ENCODE results near the gene FOXK1. TPM values are rescaled to one million over a fixed set of nuclear protein-coding genes. Genes with fewer than 3 reads are reported as not detected.

FOXK1 gene
- total and polyA plus RNA-seq, 2 of the 13 experiments (the other 11 are each of a cell fraction or from before 2014, with no cell fraction given): 4.6 to 8.8 TPM

GRCh38 chr7:4738711-4739527 is 56.8 kb downstream of the FOXK1 start (continued):
- TF ChIP-seq ARID4A (CRISPR knock-in tag; IDR thresholded peaks at IDR 0.05; ENCODE audit: borderline replicate concordance): peak; percentile 52; the same call in 1 of the 2 replicates
- TF ChIP-seq NFE2 (CRISPR knock-in tag; IDR thresholded peaks at IDR 0.05): peak; percentile 81
- TF ChIP-seq ZNF264 (CRISPR knock-in tag; IDR thresholded peaks at IDR 0.05): no peak
- no peak for TF ChIP-seq CBFB (CRISPR knock-in tag; IDR thresholded peaks at IDR 0.05)
- TF ChIP-seq PITX1 (CRISPR knock-in tag; IDR thresholded peaks at IDR 0.05): no peak
- TF ChIP-seq POLR2G (IDR thresholded peaks at IDR 0.05; ENCODE audit: low read depth, low read length): peak; percentile 54
- TF ChIP-seq, protein P1, sequence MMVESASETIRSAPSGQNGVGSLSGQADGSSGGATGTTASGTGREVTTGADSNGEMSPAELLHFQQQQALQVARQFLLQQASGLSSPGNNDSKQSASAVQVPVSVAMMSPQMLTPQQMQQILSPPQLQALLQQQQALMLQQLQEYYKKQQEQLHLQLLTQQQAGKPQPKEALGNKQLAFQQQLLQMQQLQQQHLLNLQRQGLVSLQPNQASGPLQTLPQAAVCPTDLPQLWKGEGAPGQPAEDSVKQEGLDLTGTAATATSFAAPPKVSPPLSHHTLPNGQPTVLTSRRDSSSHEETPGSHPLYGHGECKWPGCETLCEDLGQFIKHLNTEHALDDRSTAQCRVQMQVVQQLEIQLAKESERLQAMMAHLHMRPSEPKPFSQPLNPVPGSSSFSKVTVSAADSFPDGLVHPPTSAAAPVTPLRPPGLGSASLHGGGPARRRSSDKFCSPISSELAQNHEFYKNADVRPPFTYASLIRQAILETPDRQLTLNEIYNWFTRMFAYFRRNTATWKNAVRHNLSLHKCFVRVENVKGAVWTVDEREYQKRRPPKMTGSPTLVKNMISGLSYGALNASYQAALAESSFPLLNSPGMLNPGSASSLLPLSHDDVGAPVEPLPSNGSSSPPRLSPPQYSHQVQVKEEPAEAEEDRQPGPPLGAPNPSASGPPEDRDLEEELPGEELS (CRISPR knock-in tag; IDR thresholded peaks at IDR 0.05): no peak; the same call in 1 of the 2 replicates
- TF ChIP-seq ZBTB7A (CRISPR knock-in tag; IDR thresholded peaks at IDR 0.05): peak; percentile 77; the same call in 1 of the 2 replicates
- TF ChIP-seq, protein P2, sequence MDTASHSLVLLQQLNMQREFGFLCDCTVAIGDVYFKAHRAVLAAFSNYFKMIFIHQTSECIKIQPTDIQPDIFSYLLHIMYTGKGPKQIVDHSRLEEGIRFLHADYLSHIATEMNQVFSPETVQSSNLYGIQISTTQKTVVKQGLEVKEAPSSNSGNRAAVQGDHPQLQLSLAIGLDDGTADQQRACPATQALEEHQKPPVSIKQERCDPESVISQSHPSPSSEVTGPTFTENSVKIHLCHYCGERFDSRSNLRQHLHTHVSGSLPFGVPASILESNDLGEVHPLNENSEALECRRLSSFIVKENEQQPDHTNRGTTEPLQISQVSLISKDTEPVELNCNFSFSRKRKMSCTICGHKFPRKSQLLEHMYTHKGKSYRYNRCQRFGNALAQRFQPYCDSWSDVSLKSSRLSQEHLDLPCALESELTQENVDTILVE (CRISPR knock-in tag; IDR thresholded peaks at IDR 0.05): 0 out of 2 replicates have a peak, but pooled peaks have one; percentile 39
- TF ChIP-seq, protein P3, sequence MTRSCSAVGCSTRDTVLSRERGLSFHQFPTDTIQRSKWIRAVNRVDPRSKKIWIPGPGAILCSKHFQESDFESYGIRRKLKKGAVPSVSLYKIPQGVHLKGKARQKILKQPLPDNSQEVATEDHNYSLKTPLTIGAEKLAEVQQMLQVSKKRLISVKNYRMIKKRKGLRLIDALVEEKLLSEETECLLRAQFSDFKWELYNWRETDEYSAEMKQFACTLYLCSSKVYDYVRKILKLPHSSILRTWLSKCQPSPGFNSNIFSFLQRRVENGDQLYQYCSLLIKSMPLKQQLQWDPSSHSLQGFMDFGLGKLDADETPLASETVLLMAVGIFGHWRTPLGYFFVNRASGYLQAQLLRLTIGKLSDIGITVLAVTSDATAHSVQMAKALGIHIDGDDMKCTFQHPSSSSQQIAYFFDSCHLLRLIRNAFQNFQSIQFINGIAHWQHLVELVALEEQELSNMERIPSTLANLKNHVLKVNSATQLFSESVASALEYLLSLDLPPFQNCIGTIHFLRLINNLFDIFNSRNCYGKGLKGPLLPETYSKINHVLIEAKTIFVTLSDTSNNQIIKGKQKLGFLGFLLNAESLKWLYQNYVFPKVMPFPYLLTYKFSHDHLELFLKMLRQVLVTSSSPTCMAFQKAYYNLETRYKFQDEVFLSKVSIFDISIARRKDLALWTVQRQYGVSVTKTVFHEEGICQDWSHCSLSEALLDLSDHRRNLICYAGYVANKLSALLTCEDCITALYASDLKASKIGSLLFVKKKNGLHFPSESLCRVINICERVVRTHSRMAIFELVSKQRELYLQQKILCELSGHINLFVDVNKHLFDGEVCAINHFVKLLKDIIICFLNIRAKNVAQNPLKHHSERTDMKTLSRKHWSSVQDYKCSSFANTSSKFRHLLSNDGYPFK (CRISPR knock-in tag; IDR thresholded peaks at IDR 0.05; ENCODE audit: borderline replicate concordance): peak; percentile 24; the same call in 1 of the 2 replicates
- TF ChIP-seq NFE2L1 (CRISPR knock-in tag; IDR thresholded peaks at IDR 0.05; ENCODE audit: borderline replicate concordance): peak; percentile 92; the same call in 1 of the 2 replicates
- TF ChIP-seq ATF1 (CRISPR knock-in tag; IDR thresholded peaks at IDR 0.05): 0 out of 2 replicates have a peak, but pooled peaks have one; percentile 43
- TF ChIP-seq SNAPC5 (CRISPR knock-in tag; IDR thresholded peaks at IDR 0.05; ENCODE audit: borderline replicate concordance): 0 out of 2 replicates have a peak, but pooled peaks have one; percentile 39
- TF ChIP-seq ZMYM3 (CRISPR knock-in tag; IDR thresholded peaks at IDR 0.05): peak; percentile 58

All from HepG2 (cell line).